HuH-7.5 (cell line): ENCODE measurements around the gene TRAF4.
"Not testable (repeated sequence)": the region's sequence is repeated elsewhere in the genome, so short reads cannot be mapped to it uniquely, and the experiment has no call there.

Source experiments
- DNase-seq: peaks from one replicate; pipeline ENCODE4 v3.0.0; 2011; ENCODE audit warnings: low spot score

TRAF4 gene

GRCh38 chr17:28747801-28748750, 4.3 kb downstream of the TRAF4 start:
- no peak for DNase-seq

DNA sequence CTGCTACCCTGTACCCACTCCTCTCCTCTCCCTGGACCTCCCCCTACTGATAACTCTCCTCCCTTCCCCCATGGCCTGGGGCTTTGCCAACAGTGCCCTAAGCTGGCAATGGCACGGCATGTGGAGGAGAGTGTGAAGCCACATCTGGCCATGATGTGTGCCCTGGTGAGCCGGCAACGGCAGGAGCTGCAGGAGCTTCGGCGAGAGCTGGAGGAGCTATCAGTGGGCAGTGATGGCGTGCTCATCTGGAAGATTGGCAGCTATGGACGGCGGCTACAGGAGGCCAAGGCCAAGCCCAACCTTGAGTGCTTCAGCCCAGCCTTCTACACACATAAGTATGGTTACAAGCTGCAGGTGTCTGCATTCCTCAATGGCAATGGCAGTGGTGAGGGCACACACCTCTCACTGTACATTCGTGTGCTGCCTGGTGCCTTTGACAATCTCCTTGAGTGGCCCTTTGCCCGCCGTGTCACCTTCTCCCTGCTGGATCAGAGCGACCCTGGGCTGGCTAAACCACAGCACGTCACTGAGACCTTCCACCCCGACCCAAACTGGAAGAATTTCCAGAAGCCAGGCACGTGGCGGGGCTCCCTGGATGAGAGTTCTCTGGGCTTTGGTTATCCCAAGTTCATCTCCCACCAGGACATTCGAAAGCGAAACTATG, 5.2 kb downstream of the TRAF4 start:
- no peak for DNase-seq

GRCh38 chr17:28749516-28750177, 5.8 kb downstream of the TRAF4 start:
- DNase-seq = no peak

DNA sequence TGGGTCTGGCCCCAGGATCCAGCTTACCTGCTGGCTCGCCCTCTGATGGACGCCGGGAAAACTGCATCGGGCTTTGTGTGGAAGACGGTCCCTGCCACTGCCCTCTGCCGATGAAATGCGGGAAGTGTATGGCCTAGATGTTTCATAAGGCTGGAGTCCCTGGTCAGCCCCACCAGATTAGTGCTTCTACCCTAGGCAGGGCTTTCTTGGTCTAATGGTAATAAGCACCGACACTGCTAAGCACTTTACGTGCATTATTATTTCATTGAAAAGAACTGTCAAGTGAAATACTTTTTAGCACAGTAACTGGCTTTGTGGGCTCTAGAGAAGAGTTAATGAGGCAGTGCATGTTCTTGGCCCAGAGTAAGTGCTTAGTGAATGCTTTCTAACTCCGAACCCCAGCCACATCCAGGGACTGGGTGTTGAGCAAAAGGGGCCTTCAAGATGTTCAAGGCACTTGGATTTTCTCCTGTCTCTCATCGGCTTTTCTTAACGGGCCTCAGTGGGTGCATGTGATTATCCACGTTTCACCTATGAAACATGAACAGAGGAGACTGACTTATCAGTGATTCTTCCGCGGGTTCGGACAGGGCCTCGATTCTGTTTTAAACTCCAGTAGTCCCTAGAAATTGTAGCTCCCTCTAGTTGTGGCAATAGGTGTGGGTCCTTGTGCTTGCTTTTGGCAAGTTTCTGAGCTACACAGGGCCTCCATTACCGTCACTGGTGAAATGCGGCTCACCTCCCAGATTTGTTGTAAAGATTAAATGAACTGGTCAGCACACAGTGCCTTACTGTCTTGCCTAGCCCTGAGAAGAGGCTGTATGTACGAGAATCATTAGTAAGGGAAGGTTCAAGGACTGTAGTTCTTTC, 6.6 kb downstream of the TRAF4 start:
- DNase-seq = peak; percentile 76

DNA sequence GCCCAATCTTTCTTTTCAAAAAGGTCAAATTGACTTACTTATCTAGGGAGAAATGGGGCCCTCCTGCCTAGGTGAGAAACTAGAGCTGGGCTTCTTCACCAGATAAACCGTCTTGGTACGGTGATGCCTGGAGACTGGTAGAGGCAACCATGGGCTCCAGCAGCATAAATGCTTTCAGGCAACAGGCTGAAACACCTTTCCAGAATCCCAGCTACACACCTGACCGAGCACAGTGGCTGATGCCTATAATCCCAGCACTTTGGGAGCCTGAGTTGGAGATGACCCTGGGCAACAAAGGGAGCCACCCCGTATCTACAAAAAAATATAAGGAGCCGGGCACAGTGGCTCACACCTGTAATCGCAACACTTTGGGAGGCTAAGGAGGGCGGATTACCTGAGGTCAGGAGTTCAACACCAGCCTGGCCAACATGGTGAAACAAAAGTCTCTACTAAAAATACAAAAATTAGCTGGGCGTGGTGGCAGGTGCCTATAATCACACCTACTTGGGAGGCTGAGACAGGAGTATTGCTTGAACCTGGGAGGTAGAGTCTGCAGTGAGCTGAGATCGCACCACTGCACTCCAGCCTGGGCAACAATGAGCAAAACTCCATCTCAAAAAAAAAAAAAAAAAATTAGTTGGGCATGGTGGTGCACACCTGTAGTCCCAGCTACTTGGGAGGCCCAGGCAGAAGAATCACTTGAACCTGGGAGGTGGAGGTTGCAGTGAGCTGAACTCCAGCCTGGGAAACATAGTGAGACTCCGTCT, 8.0 kb downstream of the TRAF4 start:
- DNase-seq = no peak

DNA sequence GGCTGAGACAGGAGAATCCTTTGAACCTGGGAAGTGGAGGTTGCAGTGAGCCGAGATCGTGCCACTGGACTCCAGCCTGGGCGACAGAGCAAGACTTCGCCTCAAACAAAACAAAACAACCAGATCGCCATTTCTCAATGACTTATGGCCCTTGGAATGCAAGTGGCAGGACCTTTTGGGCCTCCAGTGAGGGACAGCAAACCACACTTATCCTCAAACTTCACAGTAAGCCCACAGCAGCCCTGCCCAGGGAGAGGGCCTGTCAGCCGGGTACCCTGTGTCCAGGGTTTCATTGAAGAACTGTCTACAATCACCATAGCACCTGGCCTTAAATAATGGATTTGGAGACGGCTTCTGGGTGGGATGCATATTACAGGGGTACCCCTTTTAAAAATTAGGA, 11.7 kb downstream of the TRAF4 start:
- DNase-seq = no peak

DNA sequence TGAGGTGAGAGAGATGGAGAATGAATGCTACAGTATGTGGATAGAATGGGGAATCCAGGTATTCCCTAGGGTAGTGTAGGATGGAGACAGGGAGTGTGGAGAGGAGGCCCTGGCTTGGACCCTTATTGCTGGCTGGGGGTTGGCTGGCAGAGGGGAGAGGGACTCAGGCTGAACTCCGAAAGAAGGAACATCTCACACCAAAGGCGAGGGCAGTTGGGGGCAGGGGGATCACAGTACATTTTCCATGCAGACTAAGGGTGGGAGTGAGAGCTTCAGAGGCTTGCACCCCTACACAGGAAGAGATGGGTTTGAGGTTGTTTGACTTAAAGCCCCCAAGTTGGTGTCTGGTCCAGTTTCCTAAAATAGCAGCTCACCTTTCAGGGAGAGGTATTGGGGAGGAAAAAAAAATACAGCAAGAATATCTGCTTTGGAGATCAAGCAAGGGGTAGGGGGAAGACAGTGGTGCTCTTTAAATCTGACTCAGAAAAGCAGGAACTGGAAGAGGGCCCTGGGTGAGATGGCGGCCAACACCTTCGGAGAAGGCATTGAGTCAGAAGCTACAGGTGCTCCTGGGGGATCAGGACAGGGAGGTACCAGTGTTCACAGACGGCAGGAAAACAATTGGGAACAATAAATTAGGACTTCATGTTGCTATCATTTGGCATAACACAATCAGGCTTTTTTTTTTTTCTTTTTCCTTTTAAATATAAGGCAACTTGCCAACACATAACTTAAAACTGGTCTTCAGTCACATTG, 12.4 kb downstream of the TRAF4 start:
- no peak for DNase-seq

- DNase-seq = no peak
Measured at GRCh38 chr17:28758411-28759121, 14.8 kb downstream of the TRAF4 start.

GRCh38 chr17:28759256-28759865, 15.6 kb downstream of the TRAF4 start:
- DNase-seq = no peak

DNA sequence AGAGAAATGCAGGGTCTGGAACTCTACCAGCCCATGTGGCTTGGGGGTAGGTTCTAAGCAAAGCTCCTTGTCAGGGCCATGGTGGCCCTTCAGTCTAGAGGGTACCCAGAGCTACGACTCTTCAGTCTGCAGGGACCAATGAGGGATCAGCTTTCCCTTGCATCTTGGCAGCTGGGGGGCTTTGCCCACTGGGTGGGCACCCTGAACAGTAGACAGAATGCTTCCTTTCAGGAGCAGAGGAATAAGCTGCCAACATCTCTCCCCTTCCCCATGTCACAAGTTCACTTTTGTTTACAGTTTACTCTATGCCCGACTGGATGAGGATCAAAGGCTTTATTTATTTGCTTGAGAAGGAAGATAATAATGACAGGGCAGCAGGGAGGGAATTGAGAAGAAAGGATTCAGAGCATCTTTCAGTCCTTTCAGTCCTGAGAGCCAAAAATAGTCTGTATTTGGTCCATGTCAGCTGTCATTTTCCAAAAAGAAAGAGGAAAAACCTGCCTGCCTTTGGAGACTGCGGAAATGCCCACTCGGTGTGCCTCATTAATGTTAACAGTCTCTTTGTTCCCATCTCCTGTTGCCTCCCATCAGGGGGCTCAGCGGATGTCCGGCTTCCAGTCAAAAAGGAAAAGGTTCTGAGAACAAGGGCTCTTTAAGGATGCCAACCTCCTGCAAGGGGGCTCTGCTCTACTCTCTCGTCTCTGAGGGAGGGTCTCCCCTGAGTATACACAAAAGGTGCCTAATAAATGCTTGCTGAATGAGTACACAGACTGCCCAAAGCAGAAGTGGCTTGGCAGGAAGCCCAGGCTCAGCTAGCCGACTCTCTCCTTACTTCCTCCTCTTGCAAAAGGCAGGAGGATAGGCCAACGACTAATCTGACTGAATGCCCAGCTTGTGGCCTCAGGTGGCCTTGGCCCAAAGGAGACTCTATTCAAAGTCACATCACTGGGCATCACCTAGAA, 17.1 kb downstream of the TRAF4 start:
- DNase-seq = no peak

DNA sequence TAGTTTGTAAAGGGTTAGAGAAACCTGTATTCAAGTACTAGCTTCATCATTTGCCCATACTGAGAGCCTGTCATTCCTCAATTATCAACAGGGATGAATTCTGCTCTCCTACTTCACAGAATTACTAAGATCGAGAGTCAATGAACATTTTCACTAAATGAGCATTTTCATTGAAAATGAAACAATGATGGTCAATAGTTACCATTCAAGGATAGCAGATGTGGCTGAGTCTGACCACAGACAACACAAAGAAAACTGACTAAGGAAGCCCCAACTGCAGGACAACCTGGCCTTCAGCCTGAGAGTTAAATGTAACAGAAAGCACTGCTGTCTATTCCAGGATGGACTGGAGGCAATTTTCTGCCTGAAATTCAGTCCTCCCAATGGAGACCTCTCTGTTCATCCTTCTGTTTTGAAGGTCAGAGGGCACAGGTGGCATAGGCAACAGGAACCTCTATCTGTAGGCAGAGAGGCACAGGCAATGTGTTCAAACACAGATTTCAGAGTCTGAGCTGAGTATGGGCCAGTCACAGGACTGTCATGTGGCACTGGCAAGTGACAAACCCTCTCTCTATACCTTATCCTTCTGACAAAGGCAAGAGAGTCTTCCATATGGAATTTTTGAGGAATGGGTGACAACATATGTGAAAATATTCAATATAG, 19.5 kb downstream of the TRAF4 start:
- DNase-seq = no peak

GRCh38 chr17:28763804-28764266, 20.0 kb downstream of the TRAF4 start:
- DNase-seq = peak; percentile 74

DNA sequence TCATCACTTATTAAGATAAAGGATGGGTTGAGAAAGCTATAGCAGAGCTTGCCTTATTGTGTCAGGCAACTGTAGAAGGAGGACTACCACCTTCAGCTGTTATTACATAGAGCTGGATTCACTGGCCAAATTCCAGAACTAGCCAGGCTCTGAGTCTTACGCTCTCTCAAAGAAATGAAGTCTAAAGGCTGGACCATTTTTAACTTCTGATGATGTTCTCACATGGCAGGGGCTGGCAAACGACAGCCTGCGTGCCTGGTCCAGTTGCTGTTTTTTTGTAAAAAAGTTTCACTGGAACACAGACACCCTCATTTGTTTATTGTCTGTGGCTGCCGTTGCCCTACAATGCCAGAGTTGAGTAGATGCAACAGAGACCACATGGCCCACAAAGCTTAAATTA, 21.2 kb downstream of the TRAF4 start:
- no peak for DNase-seq

DNA sequence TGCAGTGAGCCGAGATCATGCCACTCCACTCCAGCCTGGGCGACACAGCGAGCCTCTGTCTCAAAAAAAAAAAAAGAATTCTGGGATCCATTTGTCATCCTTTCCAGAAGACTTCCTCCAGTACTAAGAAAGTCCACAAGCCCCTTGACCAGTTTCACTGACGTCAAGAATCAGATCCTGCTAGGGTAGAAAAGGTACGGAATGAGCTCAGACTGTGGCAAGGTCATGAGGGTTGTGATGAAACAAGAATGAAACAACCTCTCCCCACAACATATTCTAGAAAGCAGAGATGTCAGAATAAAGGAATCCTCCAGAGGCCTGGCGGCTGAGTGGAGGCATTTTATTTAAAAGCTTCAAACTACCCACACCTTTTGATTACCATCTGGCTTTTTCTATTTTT, 29.9 kb downstream of the TRAF4 start:
- no peak for DNase-seq

- DNase-seq = no peak
Measured at GRCh38 chr17:28774206-28774605, 30.4 kb downstream of the TRAF4 start.

GRCh38 chr17:28777178-28777577, 33.4 kb downstream of the TRAF4 start:
- no peak for DNase-seq

DNA sequence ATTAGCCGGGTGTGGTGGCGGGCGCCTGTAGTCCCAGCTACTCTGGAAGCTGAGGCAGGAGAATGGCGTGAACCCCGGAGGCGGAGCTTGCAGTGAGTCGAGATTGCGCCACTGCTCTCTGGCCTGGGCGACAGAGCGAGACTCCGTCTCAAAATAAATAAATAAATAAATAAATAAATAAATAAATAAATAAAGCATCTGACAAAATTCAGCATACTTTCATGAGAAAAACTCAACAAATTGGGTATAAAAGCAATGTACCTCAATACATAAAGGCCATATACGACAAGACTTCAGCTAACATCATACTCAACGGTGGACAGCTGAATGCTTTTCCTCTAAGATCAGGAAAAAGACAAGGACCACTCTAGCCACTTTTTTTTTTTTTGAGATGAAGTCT, 35.8 kb downstream of the TRAF4 start:
- DNase-seq = not testable (repeated sequence)
